Suprapubic skin (tissue), 4 donors: ENCODE data around the gene GABRB2.

ENCODE experiments used
- POLR2A ChIP-seq, 2 donors: fragments of 450-650 bp; IDR thresholded peaks; one replicate each; pipeline ENCODE4 v1.6.1; 2017; ENCODE audit warnings: antibody characterized with exemption in 2 of 2, mild to moderate bottlenecking in 2 of 2, moderate library complexity in 2 of 2
- POLR2AphosphoS5 ChIP-seq, 3 donors: sonication (generic); formaldehyde crosslinking; IDR thresholded peaks; one replicate each; pipeline ENCODE4 v1.6.1; 2017; ENCODE audit warnings: antibody characterized with exemption in 3 of 3
- TF ChIP-seq, protein P1 (sequence below), 2 donors: fragments of 200-600 bp in 1 of 2; fragments of 450-650 bp in 1 of 2; sonication (generic) in 1 of 2; IDR thresholded peaks; one replicate each; pipeline ENCODE4 v1.5.1; 2016 to 2019; ENCODE audit warnings: antibody characterized with exemption in 2 of 2, mild to moderate bottlenecking in 1 of 2, moderate library complexity in 1 of 2

DNA sequence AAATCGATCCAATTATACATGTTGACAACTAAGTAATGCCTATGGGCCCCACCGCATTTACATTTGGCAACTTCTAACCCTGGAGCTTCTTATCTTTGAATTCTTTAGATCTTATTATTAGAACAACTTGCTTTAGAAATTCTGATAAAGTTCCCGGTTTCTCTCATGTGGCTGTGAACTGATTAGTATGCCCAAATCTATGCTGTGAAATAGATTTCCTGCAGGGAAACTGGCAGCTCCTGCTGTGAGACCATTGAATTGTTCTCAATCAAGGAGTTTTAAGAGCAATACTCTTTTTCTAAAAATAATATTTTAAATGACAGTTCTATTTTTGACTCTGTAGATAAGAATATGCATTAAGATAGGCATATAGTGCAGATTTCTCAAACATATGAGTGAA lies 177.5 kb downstream of the GABRB2 start:
- TF ChIP-seq POLR2A (IDR thresholded peaks at IDR 0.05) (no peak), POLR2AphosphoS5 (IDR thresholded peaks at IDR 0.05) (no peak)
- TF ChIP-seq, protein P1, sequence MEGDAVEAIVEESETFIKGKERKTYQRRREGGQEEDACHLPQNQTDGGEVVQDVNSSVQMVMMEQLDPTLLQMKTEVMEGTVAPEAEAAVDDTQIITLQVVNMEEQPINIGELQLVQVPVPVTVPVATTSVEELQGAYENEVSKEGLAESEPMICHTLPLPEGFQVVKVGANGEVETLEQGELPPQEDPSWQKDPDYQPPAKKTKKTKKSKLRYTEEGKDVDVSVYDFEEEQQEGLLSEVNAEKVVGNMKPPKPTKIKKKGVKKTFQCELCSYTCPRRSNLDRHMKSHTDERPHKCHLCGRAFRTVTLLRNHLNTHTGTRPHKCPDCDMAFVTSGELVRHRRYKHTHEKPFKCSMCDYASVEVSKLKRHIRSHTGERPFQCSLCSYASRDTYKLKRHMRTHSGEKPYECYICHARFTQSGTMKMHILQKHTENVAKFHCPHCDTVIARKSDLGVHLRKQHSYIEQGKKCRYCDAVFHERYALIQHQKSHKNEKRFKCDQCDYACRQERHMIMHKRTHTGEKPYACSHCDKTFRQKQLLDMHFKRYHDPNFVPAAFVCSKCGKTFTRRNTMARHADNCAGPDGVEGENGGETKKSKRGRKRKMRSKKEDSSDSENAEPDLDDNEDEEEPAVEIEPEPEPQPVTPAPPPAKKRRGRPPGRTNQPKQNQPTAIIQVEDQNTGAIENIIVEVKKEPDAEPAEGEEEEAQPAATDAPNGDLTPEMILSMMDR (IDR thresholded peaks at IDR 0.05) = no peak
